Loucy (cell line): ENCODE measurements around the gene SAMD9L.

Source experiments
- H2AFZ ChIP-seq: fragments of 200-600 bp; sonication (generic); 2 replicates; pipeline ENCODE4 v1.6.0; 2016; ENCODE audit warnings: antibody characterized with exemption, mild to moderate bottlenecking, low read length, moderate library complexity
- H3F3A ChIP-seq: fragments of 200-600 bp; 2 replicates; pipeline ENCODE4 v1.6.0; 2016; ENCODE audit warnings: antibody characterized with exemption, low read depth, mild to moderate bottlenecking
- H3K27me3 ChIP-seq: fragments of 200-600 bp; sonication (generic); 2 replicates; pipeline ENCODE4 v1.6.1; 2014; ENCODE audit warnings: low read length, mild to moderate bottlenecking; ENCODE audit not compliant: insufficient read depth, poor library complexity, severe bottlenecking
- H3K36me3 ChIP-seq: fragments of 200-600 bp; sonication (generic); 2 replicates; pipeline ENCODE4 v1.6.1; 2016; ENCODE audit warnings: low read length; ENCODE audit not compliant: insufficient read depth
- H3K4me1 ChIP-seq: fragments of 200-600 bp; sonication (generic); 2 replicates; pipeline ENCODE4 v1.5.1; 2014; ENCODE audit warnings: low read length, mild to moderate bottlenecking; ENCODE audit not compliant: insufficient read depth, poor library complexity, severe bottlenecking
- H3K4me2 ChIP-seq: fragments of 200-600 bp; sonication (generic); 2 replicates; pipeline ENCODE4 v1.6.0; 2014; ENCODE audit warnings: antibody characterized with exemption, low read length, low read depth, mild to moderate bottlenecking; ENCODE audit not compliant: poor library complexity, severe bottlenecking
- H3K4me3 ChIP-seq: fragments of 200-600 bp; sonication (generic); 2 replicates; pipeline ENCODE4 v1.5.1; 2014; ENCODE audit warnings: low read length, mild to moderate bottlenecking, mixed read lengths; ENCODE audit not compliant: poor library complexity, severe bottlenecking
- H3K79me2 ChIP-seq: fragments of 200-600 bp; sonication (generic); 2 replicates; pipeline ENCODE4 v1.6.1; 2014; ENCODE audit warnings: low read length; ENCODE audit not compliant: insufficient read depth
- H3K9ac ChIP-seq: fragments of 200-600 bp; sonication (generic); 2 replicates; pipeline ENCODE4 v1.6.0; 2014; ENCODE audit warnings: mild to moderate bottlenecking, low read depth, low read length, moderate library complexity; ENCODE audit not compliant: poor library complexity, severe bottlenecking
- H3K9me2 ChIP-seq: fragments of 200-600 bp; sonication (generic); replicated peaks from 2 replicates; pipeline ENCODE4 v1.6.1; 2016; ENCODE audit warnings: low read depth, low read length, mixed read lengths
- H3K9me3 ChIP-seq: fragments of 200-600 bp; sonication (generic); 2 replicates; pipeline ENCODE4 v1.6.1; 2014; ENCODE audit warnings: mild to moderate bottlenecking, antibody characterized with exemption, low read length, low read depth; ENCODE audit not compliant: insufficient read depth
- H4K20me1 ChIP-seq: fragments of 200-600 bp; sonication (generic); 2 replicates; pipeline ENCODE4 v1.6.0; 2014; ENCODE audit warnings: antibody characterized with exemption, low read length, mild to moderate bottlenecking; ENCODE audit not compliant: insufficient read depth, poor library complexity, severe bottlenecking
- EZH2phosphoT487 ChIP-seq: fragments of 200-600 bp; IDR thresholded peaks from 2 replicates; pipeline ENCODE4 v1.6.1; 2018; ENCODE audit warnings: antibody characterized with exemption, mild to moderate bottlenecking, moderate library complexity, borderline replicate concordance
- TF ChIP-seq, protein P1 (sequence below): fragments of 200-600 bp; sonication (generic); conservative IDR thresholded peaks from 2 replicates; pipeline ENCODE4 v1.5.1; 2014; ENCODE audit warnings: mild to moderate bottlenecking, antibody characterized with exemption, low read length

The SAMD9L gene

DNA sequence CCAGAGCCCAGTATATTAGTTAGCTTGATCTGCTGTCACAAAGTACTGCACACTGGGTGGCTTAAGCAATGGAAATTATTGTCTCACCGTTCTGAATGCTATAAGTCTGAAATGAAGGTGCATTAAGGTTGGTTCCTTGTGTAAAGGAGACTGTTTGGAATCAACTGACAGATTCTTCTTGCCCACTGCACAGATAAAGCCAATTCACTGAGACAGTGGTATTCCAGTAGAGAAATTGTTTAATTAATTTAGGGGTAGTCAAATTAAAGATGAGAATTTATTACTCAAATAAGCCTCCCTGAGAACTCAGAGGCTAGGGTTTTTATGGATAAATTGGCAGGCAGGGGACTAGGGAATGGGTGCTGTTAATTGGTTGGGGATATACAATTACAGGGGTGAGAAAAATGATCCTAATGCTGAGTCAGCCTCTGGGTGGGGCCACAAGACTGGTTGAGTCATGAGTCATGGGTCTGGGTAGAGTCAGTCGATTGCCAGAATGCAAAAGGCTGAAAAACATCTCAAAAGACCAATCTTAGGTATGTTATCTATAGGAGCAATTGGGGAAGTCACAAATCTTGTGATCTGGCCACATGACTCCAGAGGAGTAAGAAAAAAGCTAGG is 23.5 kb upstream of the SAMD9L start:
- Histone ChIP-seq H3K9me2 (0 out of 2 replicates have a peak, but pooled peaks cover 4% of the 10 kb centered on the region), H2AFZ (no peak overlapping the region), H3K4me2 (no peak overlapping the region), H3F3A (no peaks in the 10 kb centered on the region), H4K20me1 (no peaks in the 10 kb centered on the region), H3K4me1 (no peaks in the 10 kb centered on the region), H3K36me3 (no peaks in the 10 kb centered on the region), H3K9ac (no peak overlapping the region), H3K9me3 (peaks cover 7% of the 10 kb centered on the region; the same call in 1 of the 2 replicates), H3K4me3 (no peak overlapping the region), H3K79me2 (no peaks in the 10 kb centered on the region), H3K27me3 (no peaks in the 10 kb centered on the region)
- TF ChIP-seq, protein P1, sequence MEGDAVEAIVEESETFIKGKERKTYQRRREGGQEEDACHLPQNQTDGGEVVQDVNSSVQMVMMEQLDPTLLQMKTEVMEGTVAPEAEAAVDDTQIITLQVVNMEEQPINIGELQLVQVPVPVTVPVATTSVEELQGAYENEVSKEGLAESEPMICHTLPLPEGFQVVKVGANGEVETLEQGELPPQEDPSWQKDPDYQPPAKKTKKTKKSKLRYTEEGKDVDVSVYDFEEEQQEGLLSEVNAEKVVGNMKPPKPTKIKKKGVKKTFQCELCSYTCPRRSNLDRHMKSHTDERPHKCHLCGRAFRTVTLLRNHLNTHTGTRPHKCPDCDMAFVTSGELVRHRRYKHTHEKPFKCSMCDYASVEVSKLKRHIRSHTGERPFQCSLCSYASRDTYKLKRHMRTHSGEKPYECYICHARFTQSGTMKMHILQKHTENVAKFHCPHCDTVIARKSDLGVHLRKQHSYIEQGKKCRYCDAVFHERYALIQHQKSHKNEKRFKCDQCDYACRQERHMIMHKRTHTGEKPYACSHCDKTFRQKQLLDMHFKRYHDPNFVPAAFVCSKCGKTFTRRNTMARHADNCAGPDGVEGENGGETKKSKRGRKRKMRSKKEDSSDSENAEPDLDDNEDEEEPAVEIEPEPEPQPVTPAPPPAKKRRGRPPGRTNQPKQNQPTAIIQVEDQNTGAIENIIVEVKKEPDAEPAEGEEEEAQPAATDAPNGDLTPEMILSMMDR: no peak
- TF ChIP-seq EZH2phosphoT487: no peak

DNA sequence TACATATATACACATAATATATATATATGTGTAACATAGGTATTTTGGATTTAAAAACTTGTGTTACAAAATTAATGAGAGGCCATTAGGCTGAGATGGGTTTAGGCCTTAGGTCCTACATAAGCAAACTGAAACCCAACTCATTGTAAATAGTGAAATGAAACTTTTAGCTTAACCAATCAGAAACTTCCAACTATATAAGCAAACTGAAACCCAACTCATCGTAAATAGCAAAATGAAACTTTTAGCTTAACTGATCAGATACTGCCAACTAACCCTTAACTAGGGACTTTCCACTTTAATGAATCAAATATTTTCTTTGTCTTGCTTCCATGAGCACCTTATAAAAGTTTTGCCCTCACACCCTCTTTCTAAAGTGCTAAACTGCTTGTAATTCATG is 17.3 kb upstream of the SAMD9L start:
- Histone ChIP-seq H3F3A (no peaks in the 10 kb centered on the region), H3K9me2 (no peaks in the 10 kb centered on the region), H3K4me1 (no peaks in the 10 kb centered on the region), H3K27me3 (no peaks in the 10 kb centered on the region), H3K36me3 (no peaks in the 10 kb centered on the region), H3K9ac (no peak overlapping the region), H3K79me2 (no peaks in the 10 kb centered on the region), H3K4me2 (no peak overlapping the region), H3K4me3 (no peak overlapping the region), H3K9me3 (peaks cover 4% of the 10 kb centered on the region), H2AFZ (no peak overlapping the region), H4K20me1 (no peaks in the 10 kb centered on the region)
- TF ChIP-seq, protein P1: no peak

DNA sequence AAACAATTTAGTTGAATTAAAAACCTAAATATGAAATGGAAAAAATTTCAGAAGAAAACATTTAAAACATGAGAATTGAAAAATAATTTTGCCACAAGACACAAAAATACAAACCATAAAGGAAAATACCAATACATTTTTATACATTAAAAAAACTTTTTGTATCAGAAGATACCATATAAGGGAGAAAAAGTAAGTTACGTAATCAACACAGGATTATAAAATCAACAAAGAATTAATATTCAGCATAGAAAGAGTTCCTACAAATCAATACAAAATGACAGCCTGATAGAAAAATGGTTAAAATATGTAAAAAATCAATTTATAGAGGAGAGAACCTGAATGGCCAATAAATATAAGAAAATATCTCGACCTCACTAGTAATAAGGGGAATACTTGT is 16.6 kb upstream of the SAMD9L start:
- Histone ChIP-seq H3K4me3 (no peak overlapping the region), H4K20me1 (no peaks in the 10 kb centered on the region), H2AFZ (no peak overlapping the region), H3K36me3 (no peaks in the 10 kb centered on the region), H3K27me3 (no peaks in the 10 kb centered on the region), H3K4me2 (no peak overlapping the region), H3K9me3 (peaks cover 4% of the 10 kb centered on the region), H3K4me1 (no peaks in the 10 kb centered on the region), H3K9ac (no peak overlapping the region), H3F3A (no peaks in the 10 kb centered on the region), H3K9me2 (no peaks in the 10 kb centered on the region), H3K79me2 (no peaks in the 10 kb centered on the region)
- TF ChIP-seq, protein P1: no peak
- TF ChIP-seq EZH2phosphoT487: no peak
